ENCODE results near the gene BCAN. TPM values are rescaled to one million over a fixed set of nuclear protein-coding genes. Genes with fewer than 3 reads are reported as not detected.

The BCAN gene
- total and polyA plus RNA-seq, 12 donors: 0.11 to 36.3 (median 5.6) TPM; not detected in 2

GRCh38 chr1:156656806-156657740 lies 15.2 kb downstream of the BCAN start:
- Histone ChIP-seq H3K4me1 (replicated peaks in 1 of 2) (peaks cover 35 to 52% of the 10 kb centered on the region in 2 donors), H3K36me3 (replicated peaks in 1 of 2) (no peaks in the 10 kb centered on the region), H3K4me3 (peak overlapping the region in 2 of 4 donors; percentile 7 to 10), H3K27ac (no peak overlapping the region), H3K27me3 (no peaks in the 10 kb centered on the region), H3K9me3 (replicated peaks in 1 of 3) (no peaks in the 10 kb centered on the region)
- TF ChIP-seq POLR2A (IDR thresholded peaks at IDR 0.05) (no peak), CTCF (IDR thresholded peaks at IDR 0.05) (peak; percentile 88 to 98 (median 90))
- WGBS, 4 donors: 3 to 5% (median 4%) methylated on average over 43 to 54 of the region's 54 CpGs
- intact Hi-C loops (cut with DNase I): loop anchor here (2.0 to 5.0 kb wide), 2 partner anchors 30 to 35 kb away; no protein-coding TSS in a partner anchor
- DNase-seq: peak; percentile 65 to 90 (median 82)

- H3K27ac ChIP-seq: no peak overlapping the region
- DNase-seq: no peak
- no peak for TF ChIP-seq POLR2A (IDR thresholded peaks at IDR 0.05)
- TF ChIP-seq CTCF (IDR thresholded peaks at IDR 0.05): peak in 2 of 6 experiments; percentile 27 to 35
- intact Hi-C loops (cut with DNase I): loop anchor here (2.0 to 5.0 kb wide), 2 partner anchors 31 to 36 kb away; no protein-coding TSS in a partner anchor
- H3K27me3 ChIP-seq: no peaks in the 10 kb centered on the region
- WGBS, 4 donors: 16 to 31% (median 22%) methylated on average over 12 to 15 of the region's 15 CpGs
- H3K4me1 ChIP-seq (replicated peaks in 1 of 2): peaks cover 35 to 60% of the 10 kb centered on the region in 2 donors
- H3K4me3 ChIP-seq: peak overlapping the region in 1 of 4 donors; percentile 10
- no peaks in the 10 kb centered on the region for H3K36me3 ChIP-seq (replicated peaks in 1 of 2)
- no peaks in the 10 kb centered on the region for H3K9me3 ChIP-seq (replicated peaks in 1 of 3)
Measured at GRCh38 chr1:156657741-156658319, 15.9 kb downstream of the BCAN start.

GRCh38 chr1:156658496-156658895 lies 16.6 kb downstream of the BCAN start:
- Histone ChIP-seq H3K9me3 (replicated peaks in 1 of 3) (no peaks in the 10 kb centered on the region), H3K4me1 (replicated peaks in 1 of 2) (peaks cover 35 to 66% of the 10 kb centered on the region in 2 donors), H3K4me3 (no peak overlapping the region), H3K36me3 (replicated peaks in 1 of 2) (no peaks in the 10 kb centered on the region), H3K27me3 (no peaks in the 10 kb centered on the region), H3K27ac (no peak overlapping the region)
- DNase-seq: no peak
- intact Hi-C loops (cut with DNase I): loop anchor here in 1 of 2 donors (5.0 kb wide), 1 partner anchor 36 kb away; no protein-coding TSS in a partner anchor
- WGBS, 4 donors: 86 to 91% (median 90%) methylated on average over 6 to 14 of the region's 14 CpGs
- TF ChIP-seq CTCF (IDR thresholded peaks at IDR 0.05): no peak
- no peak for TF ChIP-seq POLR2A (IDR thresholded peaks at IDR 0.05)

- H3K27ac ChIP-seq: no peak overlapping the region
- peak in 1 of 7 donors; percentile 15 for DNase-seq
- intact Hi-C loops (cut with DNase I): loop anchor here in 1 of 2 donors (5.0 kb wide), 1 partner anchor 37 kb away; no protein-coding TSS in a partner anchor
- no peaks in the 10 kb centered on the region for H3K9me3 ChIP-seq (replicated peaks in 1 of 3)
- 66 to 80% (median 78%) methylated on average over 5 to 10 of the region's 10 CpGs for WGBS, 4 donors
- H3K4me1 ChIP-seq (replicated peaks in 1 of 2): peaks cover 36 to 72% of the 10 kb centered on the region in 2 donors
- H3K27me3 ChIP-seq: no peaks in the 10 kb centered on the region
- no peaks in the 10 kb centered on the region for H3K36me3 ChIP-seq (replicated peaks in 1 of 2)
- no peak overlapping the region for H3K4me3 ChIP-seq
- TF ChIP-seq POLR2A (IDR thresholded peaks at IDR 0.05): no peak
- TF ChIP-seq CTCF (IDR thresholded peaks at IDR 0.05): no peak
Measured at GRCh38 chr1:156658945-156659574, 17.1 kb downstream of the BCAN start.

All from adrenal gland (tissue), 12 donors.